K562 (cell line): Measurements from ENCODE around the gene TMEM191C. TPM values are rescaled to one million over a fixed set of nuclear protein-coding genes. Genes with fewer than 3 reads are reported as not detected.

Source experiments
- ATAC-seq: fragments of 200-7000 bp; cut with Tn5 transposase; 3 replicates; pipeline ENCODE4 v1.9.1; 2020; ENCODE audit warnings: moderate library complexity
- BruUV-seq: library from RNA; stranded (reverse); fragments of 400-500 nt; replicated peaks from 2 replicates; lab custom pipeline; 2021; lab: Mats Ljungman, UMichigan
- CTCF ChIA-PET: fragments of 300-600 bp; formaldehyde crosslinking; extraction: SDS; loops from one replicate; lab custom pipeline; 2021; ENCODE audit warnings: low intra/inter-chr PET ratio; lab: Yijun Ruan, JAX
- POLR2A ChIA-PET: fragments of 300-600, 350-650 bp; sonication (Branson Sonifier 250); formaldehyde crosslinking; extraction: SDS; loops from one replicate; lab custom pipeline; 2021; ENCODE audit warnings: antibody characterized with exemption, inconsistent platforms; lab: Yijun Ruan, JAX
- DNase-seq, 4 experiments: peaks; one replicate each; pipeline versions ENCODE4 v3.0.0 to v3.0.0-alpha.2; 2011 to 2018; ENCODE audit warnings: low spot score in 3 of 4, mixed read lengths in 3 of 4; ENCODE audit errors: extremely low read depth in 1 of 4
- FAIRE-seq: peaks from 2 replicates; lab custom pipeline; 2011; peaks lifted over from hg19 to GRCh38; lab: Jason Lieb, UNC
- H2AFZ ChIP-seq: 2 replicates; pipeline ENCODE4 v1.6.0; 2011; ENCODE audit warnings: low read depth, low read length, control low read depth, inconsistent platforms
- H3K27ac ChIP-seq: fragments of 200-600 bp; 3 replicates; pipeline ENCODE4 v1.8.0; 2011; ENCODE audit warnings: low read depth, mild to moderate bottlenecking, control low read depth, inconsistent platforms, low read length, moderate library complexity, mixed read lengths; ENCODE audit errors: extremely low read depth
- H3K27me3 ChIP-seq, 2 experiments: fragments of 300-600 bp in 1 of 2; 2 replicates in 1 of 2; 3 replicates in 1 of 2; pipeline versions ENCODE4 v1.6.0 to v1.8.0; 2011; ENCODE audit warnings: inconsistent platforms in 2 of 2, low read length in 2 of 2, mild to moderate bottlenecking in 1 of 2, mixed read lengths in 1 of 2, moderate library complexity in 1 of 2; ENCODE audit not compliant: control insufficient read depth in 2 of 2, insufficient read depth in 2 of 2
- H3K36me3 ChIP-seq: fragments of 300-600 bp; 3 replicates; pipeline ENCODE4 v1.8.0; 2011; ENCODE audit warnings: mild to moderate bottlenecking, low read length, inconsistent platforms; ENCODE audit not compliant: control insufficient read depth, insufficient read depth
- H3K4me1 ChIP-seq, 2 experiments: fragments of 200-600 bp in 1 of 2; replicated peaks in 1 of 2; 2 replicates in 1 of 2; 3 replicates in 1 of 2; pipeline versions ENCODE4 v1.5.1 to v1.8.0; 2011; ENCODE audit warnings: inconsistent platforms in 2 of 2, low read length in 2 of 2, mild to moderate bottlenecking in 1 of 2, mixed read lengths in 1 of 2, moderate library complexity in 1 of 2; ENCODE audit not compliant: control insufficient read depth in 2 of 2, insufficient read depth in 2 of 2
- H3K4me2 ChIP-seq: 2 replicates; pipeline ENCODE4 v1.6.1; 2011; ENCODE audit warnings: low read length, control low read depth, inconsistent platforms, mixed read lengths; ENCODE audit not compliant: insufficient read depth
- H3K4me3 ChIP-seq: fragments of 200-600 bp; sonication (generic), shearing (Covaris generic); 2 replicates; pipeline ENCODE4 v1.5.1; 2016; ENCODE audit warnings: control low read depth, inconsistent platforms
- H3K79me2 ChIP-seq: fragments of 200-600 bp; 3 replicates; pipeline ENCODE4 v1.8.0; 2011; ENCODE audit warnings: low read length, inconsistent platforms; ENCODE audit not compliant: control insufficient read depth, insufficient read depth
- H3K9ac ChIP-seq, 2 experiments: 2 replicates each; pipeline versions ENCODE4 v1.6.0 to v1.6.1; 2011; ENCODE audit warnings: low read depth in 2 of 2, low read length in 2 of 2, control low read depth in 1 of 2, inconsistent platforms in 1 of 2, mild to moderate bottlenecking in 1 of 2, mixed read lengths in 1 of 2; ENCODE audit not compliant: insufficient read depth in 1 of 2
- H3K9me1 ChIP-seq: one replicate; pipeline ENCODE4 v1.6.0; 2011; ENCODE audit warnings: inconsistent platforms, mild to moderate bottlenecking, low read length, moderate library complexity; ENCODE audit not compliant: control insufficient read depth, insufficient read depth
- H3K9me3 ChIP-seq: replicated peaks from 2 replicates; pipeline ENCODE4 v1.5.1; 2011; ENCODE audit warnings: low read depth, low read length, inconsistent platforms; ENCODE audit not compliant: control insufficient read depth, insufficient read depth
- H4K20me1 ChIP-seq: replicated peaks from 2 replicates; pipeline ENCODE4 v1.6.1; 2011; ENCODE audit warnings: low read length, inconsistent platforms, mixed read lengths; ENCODE audit not compliant: control insufficient read depth, insufficient read depth
- ARNT ChIP-seq, 2 experiments: fragments of 450-650 bp; IDR thresholded peaks; 2 replicates each; pipeline ENCODE4 v1.6.1; 2016; ENCODE audit warnings: mild to moderate bottlenecking in 1 of 2
- FOS ChIP-seq: IDR thresholded peaks from 3 replicates; pipeline ENCODE4 v1.6.1; 2011; ENCODE audit not compliant: insufficient read length; ENCODE audit errors: extremely low read depth
- LCOR ChIP-seq: sonication (generic); formaldehyde crosslinking; IDR thresholded peaks from 2 replicates; pipeline ENCODE4 v1.8.0; 2022; ENCODE audit warnings: mild to moderate bottlenecking, missing genetic modification reagents
- MBD2 ChIP-seq: sonication (generic); IDR thresholded peaks from 2 replicates; pipeline ENCODE4 v1.6.1; 2016; ENCODE audit warnings: low read depth, borderline replicate concordance
- NUFIP1 ChIP-seq: fragments of 450-650 bp; IDR thresholded peaks from 2 replicates; pipeline ENCODE4 v1.6.1; 2018; ENCODE audit not compliant: partially characterized antibody
- RAD21 ChIP-seq, 2 experiments: fragments of 250-450 bp in 1 of 2; fragments of 450-650 bp in 1 of 2; sonication (Bioruptor Pico) in 1 of 2; formaldehyde crosslinking in 1 of 2; IDR thresholded peaks in 1 of 2; conservative IDR thresholded peaks in 1 of 2; 2 replicates each; pipeline versions ENCODE4 v1.4.0 to v1.8.0; 2020 to 2022; ENCODE audit warnings: mild to moderate bottlenecking in 2 of 2, moderate library complexity in 1 of 2
- RB1 ChIP-seq: fragments of 450-650 bp; IDR thresholded peaks from 2 replicates; pipeline ENCODE4 v1.6.1; 2017; ENCODE audit warnings: low read depth, mild to moderate bottlenecking
- SIN3A ChIP-seq, 2 experiments: fragments of 150-350 bp in 1 of 2; IDR thresholded peaks; 2 replicates each; pipeline ENCODE4 v1.6.1; 2011 to 2016; ENCODE audit warnings: borderline replicate concordance in 2 of 2, low read depth in 2 of 2, low read length in 2 of 2, mild to moderate bottlenecking in 2 of 2, moderate library complexity in 2 of 2; ENCODE audit not compliant: control insufficient read depth in 1 of 2
- SRSF3 ChIP-seq: fragments of 200-400 bp; formaldehyde crosslinking; IDR thresholded peaks from 2 replicates; pipeline ENCODE4 v1.6.1; 2016; ENCODE audit warnings: mild to moderate bottlenecking, low read length, moderate library complexity; ENCODE audit not compliant: insufficient read depth
- ZNF217 ChIP-seq: sonication (generic); formaldehyde crosslinking; IDR thresholded peaks from 2 replicates; pipeline ENCODE4 v1.8.0; 2022; ENCODE audit warnings: mild to moderate bottlenecking, missing genetic modification reagents
- ZNF699 ChIP-seq: fragments of 250-450 bp; sonication (Bioruptor Pico); IDR thresholded peaks from 2 replicates; pipeline ENCODE4 v1.8.0; 2021; ENCODE audit warnings: mild to moderate bottlenecking, moderate library complexity; ENCODE audit not compliant: insufficient replicate concordance
- WGBS: fragments of 100-300 bp; shearing (Covaris generic); methylation state at CpG from one replicate; pipeline ENCODE4 v1.1.6; 2016; ENCODE audit warnings: low coverage, mixed read lengths; ENCODE audit not compliant: insufficient coverage; ENCODE audit errors: missing lambda C conversion rate; 5-methylcytosine and 5-hydroxymethylcytosine counted together
- in situ Hi-C: fragments of 300-500 bp; cut with MboI; formaldehyde crosslinking; loops from 4 replicates; pipeline ENCODE4 v1.15.0; 2018; ENCODE audit warnings: inconsistent platforms, mixed read lengths
- intact Hi-C: fragments of 100-400 bp; cut with micrococcal nuclease; formaldehyde crosslinking; loops from 2 replicates; pipeline ENCODE4 v1.14.2; 2022
- polyA plus RNA-seq, 8 experiments: library from polyadenylated mRNA; depleted of rRNA in 4 of 8; stranded (reverse) in 5 of 8; unstranded in 3 of 8; fragments of >200 nt; fragmentation: Nextera tagmentation in 2 of 8; fragmentation: Illumina TruSeq in 1 of 8; extraction: Ambion mirVana in 2 of 8; extraction: Trizol in 1 of 8; gene quantifications; 2 replicates each; pipeline versions ENCODE4 v1.2.1 to v1.2.3, GENCODE V29; 2011 to 2014; ENCODE audit warnings: inconsistent platforms in 1 of 8, missing spikeins in 1 of 8
- total RNA-seq, 7 experiments: library from RNA; depleted of rRNA in 6 of 7; stranded (reverse); fragments of >200 nt in 6 of 7; fragmentation: Illumina TruSeq in 2 of 7; extraction: Trizol in 2 of 7; gene quantifications; 2 replicates each; pipeline versions ENCODE4 v1.2.1 to v1.2.3, GENCODE V29; 2011 to 2021; ENCODE audit warnings: low replicate concordance in 1 of 7
- TF ChIP-seq, protein P1 (sequence below): fragments of 450-650 bp; formaldehyde crosslinking; conservative IDR thresholded peaks from 2 replicates; pipeline ENCODE4 v1.4.0; 2022; ENCODE audit warnings: mild to moderate bottlenecking, missing genetic modification characterization
- TF ChIP-seq, protein P2 (sequence below), 3 experiments: IDR thresholded peaks in 2 of 3; conservative IDR thresholded peaks in 1 of 3; 2 replicates each; pipeline ENCODE4 v1.5.1; 2011 to 2012; ENCODE audit warnings: low read length in 3 of 3, mild to moderate bottlenecking in 3 of 3, control low read depth in 2 of 3, improper control_type of control experiment in 1 of 3, inconsistent platforms in 1 of 3, low read depth in 1 of 3, mixed read lengths in 1 of 3, moderate library complexity in 1 of 3; ENCODE audit not compliant: insufficient read depth in 2 of 3
- TF ChIP-seq, protein P3 (sequence below), 2 experiments: IDR thresholded peaks in 1 of 2; conservative IDR thresholded peaks in 1 of 2; 2 replicates each; pipeline ENCODE4 v1.6.1; 2016; ENCODE audit warnings: low read depth in 2 of 2, mild to moderate bottlenecking in 1 of 2, missing compliant biosample characterization in 1 of 2, missing genetic modification characterization in 1 of 2, moderate library complexity in 1 of 2

The TMEM191C gene
- total and polyA plus RNA-seq, 9 of the 15 experiments (the other 6 are each of a cell fraction or from before 2014, with no cell fraction given), result 0.15 to 7.1 (median 1.1) TPM

DNA sequence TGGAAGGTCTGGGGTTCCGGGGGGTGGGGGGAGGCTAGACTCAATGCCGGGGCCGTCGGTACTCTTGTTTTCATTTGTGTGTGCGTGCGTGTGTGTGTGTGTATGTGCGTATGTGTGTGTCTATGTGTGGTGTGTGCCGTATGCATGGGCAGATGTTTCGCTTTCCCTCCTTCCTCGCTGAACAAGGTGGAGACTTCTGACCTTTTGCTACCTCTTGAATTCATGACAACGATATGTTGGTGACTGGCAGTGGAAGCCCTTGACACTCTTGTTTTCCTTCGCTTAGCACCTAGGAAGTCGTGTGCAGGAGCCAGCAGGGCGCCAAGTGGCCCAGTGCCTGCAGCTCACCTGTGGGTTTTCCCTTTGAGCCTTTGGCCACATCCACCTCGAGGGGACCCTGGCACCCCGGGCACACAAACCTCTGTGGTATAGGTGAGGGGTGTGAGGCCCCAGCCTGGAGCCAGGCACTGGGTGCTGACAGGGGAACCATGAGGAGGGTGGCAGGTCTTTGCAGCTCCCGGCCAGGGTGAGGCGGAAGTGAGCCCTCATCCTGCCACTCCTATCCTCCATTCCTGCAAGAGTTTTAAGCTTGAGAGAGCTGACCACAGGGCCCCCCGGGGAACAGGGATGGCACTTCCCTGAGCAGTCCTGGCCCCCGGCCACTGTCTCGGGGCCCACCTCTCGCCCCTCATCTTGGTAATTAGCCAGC, 19.3 kb upstream of the TMEM191C start:
- Histone ChIP-seq H3K27ac (peak overlapping the region; percentile 45), H3K27me3 (no peaks in the 10 kb centered on the region), H3K9me1 (peaks cover 25% of the 10 kb centered on the region), H3K9me3 (no peaks in the 10 kb centered on the region), H3K4me2 (no peak overlapping the region), H3K36me3 (peaks cover 75% of the 10 kb centered on the region), H4K20me1 (peaks cover 74% of the 10 kb centered on the region), H3K9ac (peak overlapping the region in 1 of 2 experiments; percentile 79; a peak in 2 of 4 replicates), H3K79me2 (peaks cover 42% of the 10 kb centered on the region), H3K4me1 (peaks cover 0 to 77% of the 10 kb centered on the region in 2 experiments; a peak in 3 of 5 replicates), H2AFZ (no peak overlapping the region), H3K4me3 (no peak overlapping the region)
- BruUV-seq, result TSS peak; percentile 29
- DNase-seq, result peak; percentile 76 to 89 (median 79)
- CTCF ChIA-PET, result no interaction called here
- intact Hi-C loops (no loop called here), in situ Hi-C loops (no loop called here)
- ATAC-seq, result peak; percentile 85
- WGBS, result 87% methylated on average over 22 of the region's 22 CpGs
- peak; percentile 69 for FAIRE-seq
- POLR2A ChIA-PET, result interaction anchor here (0.6 to 1.2 kb wide), 6 partner anchors 9 to 1912 kb away, joined by 3 to 10 read pairs (median 3); no protein-coding TSS in a partner anchor
- TF ChIP-seq SIN3A (IDR thresholded peaks at IDR 0.05; ENCODE audit: borderline replicate concordance in 2 of 2, control insufficient read depth in 1 of 2, low read depth in 2 of 2, low read length in 2 of 2) (peak in 1 of 2 experiments; percentile 29; a peak in 1 of 4 replicates), LCOR (CRISPR knock-in tag) (no peak), RB1 (peak; percentile 58; the same call in 1 of the 2 replicates), NUFIP1 (no peak), ARNT (IDR thresholded peaks at IDR 0.05) (peak in 1 of 2 experiments; percentile 41; a peak in 1 of 4 replicates), SRSF3 (peak; percentile 35; the same call in 1 of the 2 replicates), FOS (no peak), ZNF217 (CRISPR knock-in tag) (no peak), RAD21 (CRISPR knock-in tag; conservative IDR thresholded peaks at IDR 0.05 in 1 of 2, IDR thresholded peaks at IDR 0.05 in 1 of 2) (peak in 1 of 2 experiments; percentile 61; a peak in 2 of 4 replicates), MBD2 (no peak), ZNF699 (CRISPR knock-in tag) (no peak)
- TF ChIP-seq, protein P1, sequence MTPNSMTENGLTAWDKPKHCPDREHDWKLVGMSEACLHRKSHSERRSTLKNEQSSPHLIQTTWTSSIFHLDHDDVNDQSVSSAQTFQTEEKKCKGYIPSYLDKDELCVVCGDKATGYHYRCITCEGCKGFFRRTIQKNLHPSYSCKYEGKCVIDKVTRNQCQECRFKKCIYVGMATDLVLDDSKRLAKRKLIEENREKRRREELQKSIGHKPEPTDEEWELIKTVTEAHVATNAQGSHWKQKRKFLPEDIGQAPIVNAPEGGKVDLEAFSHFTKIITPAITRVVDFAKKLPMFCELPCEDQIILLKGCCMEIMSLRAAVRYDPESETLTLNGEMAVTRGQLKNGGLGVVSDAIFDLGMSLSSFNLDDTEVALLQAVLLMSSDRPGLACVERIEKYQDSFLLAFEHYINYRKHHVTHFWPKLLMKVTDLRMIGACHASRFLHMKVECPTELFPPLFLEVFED (CRISPR knock-in tag), result peak; percentile 88
- TF ChIP-seq, protein P2, sequence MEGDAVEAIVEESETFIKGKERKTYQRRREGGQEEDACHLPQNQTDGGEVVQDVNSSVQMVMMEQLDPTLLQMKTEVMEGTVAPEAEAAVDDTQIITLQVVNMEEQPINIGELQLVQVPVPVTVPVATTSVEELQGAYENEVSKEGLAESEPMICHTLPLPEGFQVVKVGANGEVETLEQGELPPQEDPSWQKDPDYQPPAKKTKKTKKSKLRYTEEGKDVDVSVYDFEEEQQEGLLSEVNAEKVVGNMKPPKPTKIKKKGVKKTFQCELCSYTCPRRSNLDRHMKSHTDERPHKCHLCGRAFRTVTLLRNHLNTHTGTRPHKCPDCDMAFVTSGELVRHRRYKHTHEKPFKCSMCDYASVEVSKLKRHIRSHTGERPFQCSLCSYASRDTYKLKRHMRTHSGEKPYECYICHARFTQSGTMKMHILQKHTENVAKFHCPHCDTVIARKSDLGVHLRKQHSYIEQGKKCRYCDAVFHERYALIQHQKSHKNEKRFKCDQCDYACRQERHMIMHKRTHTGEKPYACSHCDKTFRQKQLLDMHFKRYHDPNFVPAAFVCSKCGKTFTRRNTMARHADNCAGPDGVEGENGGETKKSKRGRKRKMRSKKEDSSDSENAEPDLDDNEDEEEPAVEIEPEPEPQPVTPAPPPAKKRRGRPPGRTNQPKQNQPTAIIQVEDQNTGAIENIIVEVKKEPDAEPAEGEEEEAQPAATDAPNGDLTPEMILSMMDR (IDR thresholded peaks at IDR 0.05 in 2 of 3, conservative IDR thresholded peaks at IDR 0.05 in 1 of 3; ENCODE audit: insufficient read depth in 2 of 3, low read depth in 1 of 3, low read length in 3 of 3), result peak; percentile 87 to 97 (median 93)
- TF ChIP-seq, protein P3, sequence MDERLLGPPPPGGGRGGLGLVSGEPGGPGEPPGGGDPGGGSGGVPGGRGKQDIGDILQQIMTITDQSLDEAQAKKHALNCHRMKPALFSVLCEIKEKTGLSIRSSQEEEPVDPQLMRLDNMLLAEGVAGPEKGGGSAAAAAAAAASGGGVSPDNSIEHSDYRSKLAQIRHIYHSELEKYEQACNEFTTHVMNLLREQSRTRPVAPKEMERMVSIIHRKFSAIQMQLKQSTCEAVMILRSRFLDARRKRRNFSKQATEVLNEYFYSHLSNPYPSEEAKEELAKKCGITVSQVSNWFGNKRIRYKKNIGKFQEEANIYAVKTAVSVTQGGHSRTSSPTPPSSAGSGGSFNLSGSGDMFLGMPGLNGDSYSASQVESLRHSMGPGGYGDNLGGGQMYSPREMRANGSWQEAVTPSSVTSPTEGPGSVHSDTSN (CRISPR knock-in tag; IDR thresholded peaks at IDR 0.05; ENCODE audit: low read depth), result 0 out of 2 replicates have a peak, but pooled peaks have one; percentile 3
- TF ChIP-seq, protein P3 (tag; conservative IDR thresholded peaks at IDR 0.05; ENCODE audit: low read depth), result no peak
